Hepatocyte (in vitro differentiated cells): Measurements from ENCODE around the gene ARHGAP35. TPM values are rescaled to one million over a fixed set of nuclear protein-coding genes. Genes with fewer than 3 reads are reported as not detected.

Experiments used
- DNase-seq: peaks from one replicate; pipeline ENCODE4 v3.0.0-alpha.2; 2016; ENCODE audit warnings: low spot score
- H2AFZ ChIP-seq: fragments of 200-600 bp; sonication (generic); 2 replicates; pipeline ENCODE4 v1.6.0; 2016; ENCODE audit warnings: antibody characterized with exemption, mild to moderate bottlenecking
- H3K27ac ChIP-seq: fragments of 200-600 bp; sonication (generic); 2 replicates; pipeline ENCODE4 v1.5.1; 2016; ENCODE audit warnings: mild to moderate bottlenecking
- H3K27me3 ChIP-seq: fragments of 200-600 bp; sonication (generic); 2 replicates; pipeline ENCODE4 v1.6.1; 2016
- H3K36me3 ChIP-seq: fragments of 200-600 bp; sonication (generic); replicated peaks from 2 replicates; pipeline ENCODE4 v1.5.1; 2016; ENCODE audit warnings: low read depth; ENCODE audit not compliant: insufficient read depth
- H3K4me1 ChIP-seq: fragments of 200-600 bp; sonication (generic); 2 replicates; pipeline ENCODE4 v1.5.1; 2016; ENCODE audit warnings: mild to moderate bottlenecking, moderate library complexity; ENCODE audit not compliant: insufficient read depth
- H3K4me2 ChIP-seq: fragments of 200-600 bp; sonication (generic); 2 replicates; pipeline ENCODE4 v1.6.0; 2016
- H3K4me3 ChIP-seq: fragments of 200-600 bp; sonication (generic); 2 replicates; pipeline ENCODE4 v1.5.1; 2016; ENCODE audit warnings: mild to moderate bottlenecking
- H3K79me2 ChIP-seq: fragments of 200-600 bp; sonication (generic); 2 replicates; pipeline ENCODE4 v1.6.0; 2017; ENCODE audit warnings: mild to moderate bottlenecking
- H3K9me2 ChIP-seq: fragments of 200-600 bp; sonication (generic); replicated peaks from 2 replicates; pipeline ENCODE4 v1.6.0; 2017; ENCODE audit warnings: mild to moderate bottlenecking; ENCODE audit not compliant: insufficient read depth
- H3K9me3 ChIP-seq: fragments of 200-600 bp; sonication (generic); 2 replicates; pipeline ENCODE4 v1.5.1; 2016; ENCODE audit warnings: low read depth, mild to moderate bottlenecking
- H4K20me1 ChIP-seq: fragments of 200-600 bp; sonication (generic); 2 replicates; pipeline ENCODE4 v1.6.0; 2016; ENCODE audit warnings: mild to moderate bottlenecking; ENCODE audit not compliant: insufficient read depth, poor library complexity, severe bottlenecking
- CTCF ChIP-seq: fragments of 200-600 bp; sonication (generic); IDR thresholded peaks from 2 replicates; pipeline ENCODE4 v1.5.1; 2016; ENCODE audit warnings: antibody characterized with exemption, mild to moderate bottlenecking; ENCODE audit not compliant: poor library complexity
- EZH2 ChIP-seq: fragments of 200-600 bp; sonication (generic); IDR thresholded peaks from 2 replicates; pipeline ENCODE4 v1.6.1; 2016; ENCODE audit warnings: antibody characterized with exemption, mild to moderate bottlenecking, borderline replicate concordance
- EZH2phosphoT487 ChIP-seq: fragments of 200-600 bp; sonication (generic); IDR thresholded peaks from one replicate; pipeline ENCODE4 v1.6.1; 2018; ENCODE audit warnings: antibody characterized with exemption, mild to moderate bottlenecking, low read depth, moderate library complexity; ENCODE audit not compliant: unreplicated experiment, severe bottlenecking
- WGBS: methylation state at CpG from one replicate; pipeline ENCODE4 v1.1.6; 2016; ENCODE audit warnings: low lambda C conversion rate; ENCODE audit errors: missing lambda C conversion rate; 5-methylcytosine and 5-hydroxymethylcytosine counted together
- polyA plus RNA-seq: library from polyadenylated mRNA; unstranded; fragments of >200 nt; fragmentation: Nextera tagmentation; extraction: Ambion mirVana; gene quantifications from 2 replicates; pipeline ENCODE4 v1.2.1, GENCODE V29; 2016
- total RNA-seq: library from RNA; depleted of rRNA; stranded (reverse); fragments of >200 nt; gene quantifications from 2 replicates; pipeline ENCODE4 v1.2.3, GENCODE V29; 2014

The ARHGAP35 gene
- total and polyA plus RNA-seq, 2 experiments from 2014 or later, result 18.6 to 48.1 TPM

- Histone ChIP-seq H3K9me2 (no peaks in the 10 kb centered on the region), H3K79me2 (no peaks in the 10 kb centered on the region), H4K20me1 (no peaks in the 10 kb centered on the region), H3K27me3 (no peaks in the 10 kb centered on the region), H3K4me2 (no peak overlapping the region), H3K4me1 (peaks cover 23% of the 10 kb centered on the region), H3K36me3 (no peaks in the 10 kb centered on the region), H3K4me3 (no peak overlapping the region), H3K9me3 (no peaks in the 10 kb centered on the region), H3K27ac (no peak overlapping the region), H2AFZ (no peak overlapping the region)
- WGBS, result 59% methylated on average over 5 of the region's 6 CpGs
- DNase-seq, result no peak
- TF ChIP-seq EZH2phosphoT487 (no peak), EZH2 (no peak), CTCF (no peak)
Observed at GRCh38 chr19:46823049-46823448, 37.7 kb upstream of the ARHGAP35 start.

- H3K27me3 ChIP-seq, result no peaks in the 10 kb centered on the region
- H2AFZ ChIP-seq, result no peak overlapping the region
- TF ChIP-seq EZH2 (no peak), CTCF (no peak), EZH2phosphoT487 (no peak)
- no peak for DNase-seq
- no peak overlapping the region for H3K27ac ChIP-seq
- no peak overlapping the region for H3K4me3 ChIP-seq
- no peaks in the 10 kb centered on the region for H3K9me2 ChIP-seq
- peaks cover 27% of the 10 kb centered on the region for H3K4me1 ChIP-seq
- H3K4me2 ChIP-seq, result no peak overlapping the region
- no peaks in the 10 kb centered on the region for H3K79me2 ChIP-seq
- no peaks in the 10 kb centered on the region for H3K36me3 ChIP-seq
- H4K20me1 ChIP-seq, result no peaks in the 10 kb centered on the region
- 94% methylated on average over 21 of the region's 21 CpGs for WGBS
- no peaks in the 10 kb centered on the region for H3K9me3 ChIP-seq
Observed at GRCh38 chr19:46824890-46825730, 35.7 kb upstream of the ARHGAP35 start.

- Histone ChIP-seq H3K9me2 (no peaks in the 10 kb centered on the region), H3K4me3 (no peak overlapping the region), H4K20me1 (no peaks in the 10 kb centered on the region), H3K27me3 (no peaks in the 10 kb centered on the region), H3K27ac (no peak overlapping the region), H3K4me1 (peaks cover 26% of the 10 kb centered on the region), H3K36me3 (no peaks in the 10 kb centered on the region), H3K4me2 (no peak overlapping the region), H2AFZ (no peak overlapping the region), H3K79me2 (no peaks in the 10 kb centered on the region), H3K9me3 (no peaks in the 10 kb centered on the region)
- DNase-seq, result no peak
- 93% methylated on average over 5 of the region's 5 CpGs for WGBS
- no peak for TF ChIP-seq EZH2phosphoT487
- TF ChIP-seq EZH2, result no peak
- no peak for TF ChIP-seq CTCF
Observed at GRCh38 chr19:46825731-46826055, 35.1 kb upstream of the ARHGAP35 start.

GRCh38 chr19:46828484-46828883, 32.3 kb upstream of the ARHGAP35 start:
- DNase-seq, result no peak
- Histone ChIP-seq H4K20me1 (no peaks in the 10 kb centered on the region), H3K9me2 (no peaks in the 10 kb centered on the region), H3K36me3 (no peaks in the 10 kb centered on the region), H2AFZ (no peak overlapping the region), H3K4me1 (peaks cover 4% of the 10 kb centered on the region), H3K27me3 (no peaks in the 10 kb centered on the region), H3K4me2 (no peak overlapping the region), H3K27ac (no peak overlapping the region), H3K79me2 (no peaks in the 10 kb centered on the region), H3K4me3 (no peak overlapping the region), H3K9me3 (no peaks in the 10 kb centered on the region)
- 86% methylated on average over 5 of the region's 5 CpGs for WGBS
- TF ChIP-seq EZH2phosphoT487 (no peak), EZH2 (no peak), CTCF (no peak)
